ENCODE data around the gene ADAM19.

DNA sequence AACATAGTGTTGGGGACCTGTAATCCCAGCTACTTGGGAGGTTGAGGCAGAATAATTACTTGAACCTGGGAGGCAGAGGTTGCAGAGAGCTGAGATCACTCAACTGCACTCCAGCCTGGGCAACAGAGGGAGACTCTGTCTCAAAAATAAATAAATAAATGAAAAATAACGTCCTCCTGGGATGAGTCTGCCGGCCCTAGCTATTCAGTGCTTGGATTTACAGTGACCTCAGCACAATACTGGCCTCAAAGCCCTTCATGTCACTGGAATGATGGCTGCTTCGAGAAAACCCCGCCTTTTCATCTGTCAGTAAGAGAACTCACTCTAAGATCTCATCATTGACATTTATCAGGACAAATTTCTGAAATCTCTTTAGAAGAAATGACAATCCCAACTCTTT, 41.2 kb upstream of the ADAM19 start:
- TF ChIP-seq, protein P1, sequence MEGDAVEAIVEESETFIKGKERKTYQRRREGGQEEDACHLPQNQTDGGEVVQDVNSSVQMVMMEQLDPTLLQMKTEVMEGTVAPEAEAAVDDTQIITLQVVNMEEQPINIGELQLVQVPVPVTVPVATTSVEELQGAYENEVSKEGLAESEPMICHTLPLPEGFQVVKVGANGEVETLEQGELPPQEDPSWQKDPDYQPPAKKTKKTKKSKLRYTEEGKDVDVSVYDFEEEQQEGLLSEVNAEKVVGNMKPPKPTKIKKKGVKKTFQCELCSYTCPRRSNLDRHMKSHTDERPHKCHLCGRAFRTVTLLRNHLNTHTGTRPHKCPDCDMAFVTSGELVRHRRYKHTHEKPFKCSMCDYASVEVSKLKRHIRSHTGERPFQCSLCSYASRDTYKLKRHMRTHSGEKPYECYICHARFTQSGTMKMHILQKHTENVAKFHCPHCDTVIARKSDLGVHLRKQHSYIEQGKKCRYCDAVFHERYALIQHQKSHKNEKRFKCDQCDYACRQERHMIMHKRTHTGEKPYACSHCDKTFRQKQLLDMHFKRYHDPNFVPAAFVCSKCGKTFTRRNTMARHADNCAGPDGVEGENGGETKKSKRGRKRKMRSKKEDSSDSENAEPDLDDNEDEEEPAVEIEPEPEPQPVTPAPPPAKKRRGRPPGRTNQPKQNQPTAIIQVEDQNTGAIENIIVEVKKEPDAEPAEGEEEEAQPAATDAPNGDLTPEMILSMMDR (IDR thresholded peaks at IDR 0.05) = no peak
- no peak for TF ChIP-seq POLR2A (IDR thresholded peaks at IDR 0.05)
